ENCODE results near the gene ARHGAP9.

Gene ARHGAP9

DNA sequence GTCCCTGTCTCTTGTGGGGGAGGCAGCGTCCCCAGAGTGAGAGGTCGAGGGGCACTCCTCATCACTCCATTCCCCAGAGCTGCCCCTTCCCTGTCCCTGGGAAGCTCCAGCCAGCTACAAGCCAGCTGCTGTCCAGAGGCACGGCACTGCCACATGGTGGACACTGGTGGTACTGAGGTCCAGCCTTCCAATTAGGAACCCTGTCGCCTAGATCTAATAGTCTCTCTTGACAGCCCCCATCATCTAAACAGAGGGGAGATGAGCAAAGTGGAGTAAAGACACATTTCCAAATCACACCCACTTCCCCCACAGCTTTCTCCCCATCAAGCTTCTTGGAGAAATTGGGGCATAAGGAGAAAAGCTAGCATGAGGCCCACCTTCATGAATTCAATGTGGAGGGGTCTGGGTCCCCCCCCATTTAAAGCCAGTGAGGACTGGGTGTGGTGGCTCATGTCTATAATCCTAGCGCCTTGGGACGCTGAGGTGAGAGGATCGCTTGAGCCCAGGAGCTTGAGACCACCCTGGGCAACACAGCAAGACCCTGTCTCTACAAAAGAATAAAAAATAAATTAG lies 26.6 kb downstream of the ARHGAP9 start:
- TF ChIP-seq, protein P1, sequence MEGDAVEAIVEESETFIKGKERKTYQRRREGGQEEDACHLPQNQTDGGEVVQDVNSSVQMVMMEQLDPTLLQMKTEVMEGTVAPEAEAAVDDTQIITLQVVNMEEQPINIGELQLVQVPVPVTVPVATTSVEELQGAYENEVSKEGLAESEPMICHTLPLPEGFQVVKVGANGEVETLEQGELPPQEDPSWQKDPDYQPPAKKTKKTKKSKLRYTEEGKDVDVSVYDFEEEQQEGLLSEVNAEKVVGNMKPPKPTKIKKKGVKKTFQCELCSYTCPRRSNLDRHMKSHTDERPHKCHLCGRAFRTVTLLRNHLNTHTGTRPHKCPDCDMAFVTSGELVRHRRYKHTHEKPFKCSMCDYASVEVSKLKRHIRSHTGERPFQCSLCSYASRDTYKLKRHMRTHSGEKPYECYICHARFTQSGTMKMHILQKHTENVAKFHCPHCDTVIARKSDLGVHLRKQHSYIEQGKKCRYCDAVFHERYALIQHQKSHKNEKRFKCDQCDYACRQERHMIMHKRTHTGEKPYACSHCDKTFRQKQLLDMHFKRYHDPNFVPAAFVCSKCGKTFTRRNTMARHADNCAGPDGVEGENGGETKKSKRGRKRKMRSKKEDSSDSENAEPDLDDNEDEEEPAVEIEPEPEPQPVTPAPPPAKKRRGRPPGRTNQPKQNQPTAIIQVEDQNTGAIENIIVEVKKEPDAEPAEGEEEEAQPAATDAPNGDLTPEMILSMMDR (conservative IDR thresholded peaks at IDR 0.05; ENCODE audit: low read depth) = peak; percentile 91
- CTCF ChIA-PET = interaction anchor here (0.6 to 2.8 kb wide), 23 partner anchors 10 to 824 kb away, joined by 3 to 19 read pairs (median 4); partner anchors contain the start of genes ARHGAP9 and DCTN2
- POLR2A ChIA-PET (ENCODE audit: low non-redundant PET) = no interaction called here
- H3K27ac ChIP-seq = no peak overlapping the region
- DNase-seq (ENCODE audit: low spot score) = peak; percentile 53

DNA sequence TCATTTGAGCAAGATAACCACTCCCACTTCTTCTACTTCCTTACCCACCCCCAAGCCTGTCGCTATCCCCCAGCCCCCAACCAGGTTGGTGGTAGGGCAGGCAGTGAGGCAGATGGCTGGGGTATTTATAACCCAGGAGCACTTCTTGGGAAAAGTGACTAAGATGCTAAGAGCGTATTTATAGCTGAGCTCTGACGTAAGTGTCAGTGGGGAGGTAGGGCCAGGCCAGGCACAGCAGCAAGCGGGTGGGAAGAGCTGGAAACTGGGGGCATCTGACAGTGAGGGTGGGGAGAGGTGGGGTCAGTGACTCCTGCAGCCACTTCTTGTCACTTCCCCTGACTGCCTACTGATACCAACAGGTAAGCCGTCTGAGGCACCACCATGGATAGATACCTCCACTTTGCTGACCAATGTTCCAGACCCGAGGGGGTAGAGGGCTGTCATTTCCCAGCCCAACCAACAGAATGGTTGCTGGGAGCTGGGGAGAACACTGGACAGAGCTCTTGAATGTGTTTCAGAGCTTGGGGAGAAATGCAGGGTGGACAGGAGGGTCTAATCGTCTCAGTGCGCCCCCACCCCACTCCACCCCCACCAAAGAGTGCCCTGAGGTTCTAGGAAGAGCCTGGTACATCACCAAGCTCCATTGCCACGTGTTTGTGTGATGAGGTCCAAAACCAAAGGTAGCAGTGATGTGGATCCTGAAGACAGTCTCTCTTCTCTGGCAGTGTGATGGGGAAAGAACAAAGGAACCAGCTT lies 27.3 kb downstream of the ARHGAP9 start:
- DNase-seq (ENCODE audit: low spot score) = no peak
- TF ChIP-seq, protein P1 (conservative IDR thresholded peaks at IDR 0.05; ENCODE audit: low read depth) = no peak
- CTCF ChIA-PET = interaction anchor here (0.6 to 2.8 kb wide), 18 partner anchors 9 to 213 kb away, joined by 3 to 18 read pairs (median 4); partner anchors contain the start of genes ARHGAP9 and DCTN2
- no peak overlapping the region for H3K27ac ChIP-seq
- POLR2A ChIA-PET (ENCODE audit: low non-redundant PET) = no interaction called here

DNA sequence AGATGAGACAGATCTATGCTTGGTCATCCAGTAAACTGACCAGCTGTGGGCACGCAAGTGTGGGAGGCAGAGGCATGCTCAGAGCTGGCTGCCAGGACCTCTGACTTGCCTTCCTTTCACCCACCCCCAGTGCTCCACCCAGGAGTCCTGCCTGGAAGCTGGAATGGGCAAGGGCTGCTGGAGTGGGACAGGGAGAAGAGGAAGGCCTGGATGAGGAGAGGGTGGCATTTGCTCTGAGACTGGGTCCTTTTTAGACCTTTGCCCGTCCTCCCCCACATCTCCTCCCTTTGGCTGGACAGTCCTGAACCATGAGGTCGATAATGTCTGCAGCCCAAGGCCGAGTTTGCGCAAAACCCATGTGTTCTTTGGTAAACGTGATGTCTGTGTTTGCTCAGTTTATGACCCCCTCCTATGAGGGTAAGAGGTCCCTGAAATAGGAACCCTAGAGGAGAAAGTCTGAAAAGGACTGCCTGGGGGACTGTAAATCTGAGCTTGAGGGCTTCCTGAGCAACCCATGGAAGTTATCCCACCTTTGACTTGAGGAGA lies 28.4 kb downstream of the ARHGAP9 start:
- TF ChIP-seq, protein P1 (conservative IDR thresholded peaks at IDR 0.05; ENCODE audit: low read depth) = no peak
- no peak for DNase-seq (ENCODE audit: low spot score)
- ChIA-PET CTCF (interaction anchor here (1.5 to 2.8 kb wide), 2 partner anchors 11 to 144 kb away, joined by 5 to 18 read pairs; no protein-coding TSS in a partner anchor), POLR2A (ENCODE audit: low non-redundant PET) (no interaction called here)
- H3K27ac ChIP-seq = no peak overlapping the region

DNA sequence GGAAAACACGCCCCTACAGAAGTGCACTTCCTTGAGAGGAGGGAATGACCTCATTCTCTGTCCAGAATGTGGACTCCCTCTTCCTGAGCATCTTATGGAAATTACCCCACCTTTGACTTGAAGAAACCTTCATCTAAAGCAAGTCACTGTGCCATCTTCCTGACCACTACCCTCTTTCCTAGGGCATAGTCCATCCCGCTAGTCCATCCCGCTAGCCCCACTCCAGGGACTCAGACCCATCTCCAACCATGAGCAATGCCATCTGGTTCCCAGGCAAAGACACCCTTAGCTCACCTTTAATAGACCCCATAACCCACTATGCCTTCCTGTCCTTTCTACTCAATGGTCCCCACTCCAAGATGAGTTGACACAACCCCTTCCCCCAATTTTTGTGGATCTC lies 29.6 kb downstream of the ARHGAP9 start:
- ChIA-PET CTCF (interaction anchor here (0.9 kb wide), 1 partner anchor 142 kb away, joined by 3 read pairs; no protein-coding TSS in a partner anchor), POLR2A (ENCODE audit: low non-redundant PET) (no interaction called here)
- no peak for DNase-seq (ENCODE audit: low spot score)
- TF ChIP-seq, protein P1 (conservative IDR thresholded peaks at IDR 0.05; ENCODE audit: low read depth) = no peak
- H3K27ac ChIP-seq = no peak overlapping the region

DNA sequence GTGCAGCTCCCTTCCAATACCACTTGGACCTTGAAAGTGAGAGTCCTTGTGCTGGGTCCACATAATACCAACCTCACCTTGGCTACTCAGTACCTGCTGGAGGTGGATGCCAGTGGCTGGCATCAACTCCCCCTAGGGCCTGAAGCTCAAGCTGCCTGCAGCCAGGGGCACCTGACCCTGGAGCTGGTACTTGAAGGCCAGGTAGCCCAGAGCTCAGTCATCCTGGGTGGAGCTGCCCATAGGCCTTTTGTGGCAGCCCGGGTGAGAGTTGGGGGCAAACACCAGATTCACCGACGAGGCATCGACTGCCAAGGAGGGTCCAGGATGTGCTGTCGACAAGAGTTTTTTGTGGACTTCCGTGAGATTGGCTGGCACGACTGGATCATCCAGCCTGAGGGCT lies 30.3 kb downstream of the ARHGAP9 start:
- POLR2A ChIA-PET (ENCODE audit: low non-redundant PET) = no interaction called here
- no peak for DNase-seq (ENCODE audit: low spot score)
- CTCF ChIA-PET = interaction anchor here (0.6 kb wide), 1 partner anchor 209 kb away, joined by 3 read pairs; no protein-coding TSS in a partner anchor
- TF ChIP-seq, protein P1 (conservative IDR thresholded peaks at IDR 0.05; ENCODE audit: low read depth) = no peak
- no peak overlapping the region for H3K27ac ChIP-seq

DNA sequence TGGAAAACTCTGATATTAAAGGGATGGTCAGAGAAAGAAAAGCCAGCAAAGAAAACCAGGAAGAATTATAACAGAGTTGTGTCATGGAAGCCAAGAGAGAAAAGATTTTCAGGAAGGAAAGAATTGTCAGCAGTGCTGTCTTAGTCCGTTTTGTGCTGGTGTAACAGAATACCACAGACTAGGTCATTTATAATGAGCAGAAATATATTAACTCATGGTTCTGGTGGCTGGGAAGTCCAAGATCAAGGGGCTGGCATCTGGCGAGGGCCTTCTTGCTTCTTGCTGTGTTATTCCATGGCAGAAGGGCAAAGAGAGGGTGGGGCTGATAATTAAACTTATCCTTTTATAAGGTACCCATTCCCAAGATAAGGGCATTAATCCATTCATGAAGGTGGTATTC lies 31.0 kb downstream of the ARHGAP9 start:
- POLR2A ChIA-PET (ENCODE audit: low non-redundant PET) = no interaction called here
- H3K27ac ChIP-seq = no peak overlapping the region
- no peak for DNase-seq (ENCODE audit: low spot score)
- CTCF ChIA-PET = interaction anchor here (0.6 to 1.2 kb wide), 5 partner anchors 9 to 277 kb away, joined by 3 to 6 read pairs (median 4); no protein-coding TSS in a partner anchor
- TF ChIP-seq, protein P1 (conservative IDR thresholded peaks at IDR 0.05; ENCODE audit: low read depth) = no peak

All from RWPE1 (cell line).